Cardiac muscle cell (in vitro differentiated cells and primary cell): Measurements from ENCODE around the gene ZNF134. TPM values are rescaled to one million over a fixed set of nuclear protein-coding genes. Genes with fewer than 3 reads are reported as not detected.

Source experiments
- DNase-seq, 2 donors: peaks; one replicate each; pipeline versions ENCODE4 v3.0.0 to v3.0.0-alpha.2; 2010 to 2017; ENCODE audit warnings: low read depth in 1 of 2, low spot score in 1 of 2
- H3K27ac ChIP-seq: fragments of 200-600 bp; sonication (generic); 2 replicates; pipeline ENCODE4 v1.5.1; 2016
- H3K27me3 ChIP-seq: fragments of 200-600 bp; sonication (generic); 2 replicates; pipeline ENCODE4 v1.6.0; 2016; ENCODE audit warnings: control low read depth
- H3K36me3 ChIP-seq: fragments of 200-600 bp; sonication (generic); 2 replicates; pipeline ENCODE4 v1.5.1; 2016; ENCODE audit warnings: control low read depth
- H3K4me1 ChIP-seq: fragments of 200-600 bp; sonication (generic); 2 replicates; pipeline ENCODE4 v1.8.1; 2017; ENCODE audit warnings: low read depth, mild to moderate bottlenecking, mixed run types
- H3K4me3 ChIP-seq: fragments of 200-600 bp; sonication (generic); 2 replicates; pipeline ENCODE4 v1.5.1; 2016; ENCODE audit warnings: mild to moderate bottlenecking
- H3K9me3 ChIP-seq: fragments of 200-600 bp; sonication (generic); 2 replicates; pipeline ENCODE4 v1.5.1; 2017; ENCODE audit warnings: low read depth, mild to moderate bottlenecking, control low read depth
- polyA plus RNA-seq: library from polyadenylated mRNA; unstranded; fragments of >200 nt; fragmentation: Nextera tagmentation; extraction: Ambion mirVana; gene quantifications from 2 replicates; pipeline ENCODE4 v1.2.1, GENCODE V29; 2016
- total RNA-seq: library from RNA; depleted of rRNA; stranded (reverse); fragments of >200 nt; gene quantifications from 2 replicates; pipeline ENCODE4 v1.2.3, GENCODE V29; 2016
- TF ChIP-seq, protein P1 (sequence below): IDR thresholded peaks from 2 replicates; pipeline ENCODE4 v1.5.1; 2012; ENCODE audit warnings: low read depth, mild to moderate bottlenecking, low read length

ZNF134 gene
- total and polyA plus RNA-seq, 2 experiments from 2014 or later, result 18.6 to 76.0 TPM

DNA sequence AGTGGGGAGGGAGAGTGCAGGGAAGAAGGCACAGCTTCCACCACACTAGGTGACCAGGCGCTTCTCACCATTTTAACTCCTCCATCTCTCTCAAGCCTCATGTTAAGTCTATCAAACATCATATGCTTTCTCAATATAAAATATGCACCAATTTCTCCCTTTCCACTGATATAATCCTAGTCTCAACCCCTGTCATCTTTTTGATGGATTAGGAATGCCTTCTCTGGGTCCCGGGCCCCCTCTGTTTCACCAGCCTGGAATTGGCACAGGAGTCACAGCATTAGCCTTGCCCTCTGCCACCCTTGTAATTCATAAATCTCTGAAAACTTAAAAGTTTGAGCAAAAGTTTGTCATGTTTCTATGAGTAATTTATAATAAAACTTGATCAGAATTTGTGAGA is 54.6 kb downstream of the ZNF134 start, which contains the start of gene ZSCAN4:
Gene ZSCAN4 (plus strand): TSS at position 301 of the 400 bp plus-strand sequence. CDS start 7,211 bp downstream, outside the sequence.
- no peak for DNase-seq
- peaks cover 11% of the 10 kb centered on the region for H3K27me3 ChIP-seq
- TF ChIP-seq, protein P1, sequence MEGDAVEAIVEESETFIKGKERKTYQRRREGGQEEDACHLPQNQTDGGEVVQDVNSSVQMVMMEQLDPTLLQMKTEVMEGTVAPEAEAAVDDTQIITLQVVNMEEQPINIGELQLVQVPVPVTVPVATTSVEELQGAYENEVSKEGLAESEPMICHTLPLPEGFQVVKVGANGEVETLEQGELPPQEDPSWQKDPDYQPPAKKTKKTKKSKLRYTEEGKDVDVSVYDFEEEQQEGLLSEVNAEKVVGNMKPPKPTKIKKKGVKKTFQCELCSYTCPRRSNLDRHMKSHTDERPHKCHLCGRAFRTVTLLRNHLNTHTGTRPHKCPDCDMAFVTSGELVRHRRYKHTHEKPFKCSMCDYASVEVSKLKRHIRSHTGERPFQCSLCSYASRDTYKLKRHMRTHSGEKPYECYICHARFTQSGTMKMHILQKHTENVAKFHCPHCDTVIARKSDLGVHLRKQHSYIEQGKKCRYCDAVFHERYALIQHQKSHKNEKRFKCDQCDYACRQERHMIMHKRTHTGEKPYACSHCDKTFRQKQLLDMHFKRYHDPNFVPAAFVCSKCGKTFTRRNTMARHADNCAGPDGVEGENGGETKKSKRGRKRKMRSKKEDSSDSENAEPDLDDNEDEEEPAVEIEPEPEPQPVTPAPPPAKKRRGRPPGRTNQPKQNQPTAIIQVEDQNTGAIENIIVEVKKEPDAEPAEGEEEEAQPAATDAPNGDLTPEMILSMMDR, result no peak
- H3K4me3 ChIP-seq, result no peak within 1 kb of the TSS
- no peaks in the 10 kb centered on the region for H3K36me3 ChIP-seq
- H3K9me3 ChIP-seq, result no peaks in the 10 kb centered on the region
- no peaks in the 10 kb centered on the region for H3K4me1 ChIP-seq
- H3K27ac ChIP-seq, result no peak within 1 kb of the TSS

DNA sequence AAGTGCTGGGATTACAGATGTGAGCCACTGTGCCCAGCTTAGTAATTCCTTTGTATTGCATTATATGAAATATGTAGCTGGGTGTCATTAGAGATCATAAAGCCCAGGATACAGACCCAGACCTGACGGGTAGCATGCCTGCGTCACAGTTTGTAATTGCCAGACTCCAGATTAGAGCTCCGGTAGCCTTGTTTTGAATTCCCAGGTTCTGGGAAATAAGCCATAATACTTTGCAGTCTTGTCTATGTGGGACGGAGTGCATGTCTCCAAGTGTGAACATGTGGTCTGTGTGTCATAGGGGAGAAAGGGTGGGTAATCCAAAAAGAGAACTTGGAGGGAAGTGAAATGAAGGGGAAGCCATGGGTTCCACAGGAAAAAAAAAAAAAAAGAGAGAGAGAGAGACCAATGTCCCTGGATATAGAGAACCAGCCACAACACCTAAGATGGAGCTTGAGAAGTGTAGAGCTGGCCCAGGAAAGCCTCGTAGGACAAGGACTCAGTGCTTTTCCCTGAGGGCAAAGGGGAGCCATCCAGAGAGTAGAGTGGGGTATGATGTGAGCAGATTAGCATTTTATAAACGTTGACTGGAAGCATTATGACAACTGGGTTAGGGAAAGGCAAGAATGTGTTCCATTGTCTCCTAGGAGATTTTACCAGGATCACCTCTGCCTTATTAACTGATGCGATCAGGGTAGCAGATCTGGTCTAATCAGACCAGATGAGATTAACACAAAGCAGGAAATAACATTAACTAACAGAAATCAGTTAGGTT is 57.3 kb downstream of the ZNF134 start:
- DNase-seq, result no peak
- H3K4me1 ChIP-seq, result no peaks in the 10 kb centered on the region
- no peak overlapping the region for H3K4me3 ChIP-seq
- H3K36me3 ChIP-seq, result no peaks in the 10 kb centered on the region
- H3K9me3 ChIP-seq, result no peaks in the 10 kb centered on the region
- peaks cover 20% of the 10 kb centered on the region for H3K27me3 ChIP-seq
- TF ChIP-seq, protein P1, result no peak
- no peak overlapping the region for H3K27ac ChIP-seq

GRCh38 chr19:57672466-57672865 is 58.4 kb downstream of the ZNF134 start:
- Histone ChIP-seq H3K4me3 (no peak overlapping the region), H3K36me3 (no peaks in the 10 kb centered on the region), H3K27me3 (peaks cover 32% of the 10 kb centered on the region), H3K27ac (no peak overlapping the region), H3K9me3 (no peaks in the 10 kb centered on the region), H3K4me1 (no peaks in the 10 kb centered on the region)
- TF ChIP-seq, protein P1, result no peak
- no peak for DNase-seq

Other genes with a start within 250 kb of the ZNF134 start
- gene ZNF548, start 224.4 kb upstream of the ZNF134 start, total RNA-seq, result 37.9 and 38.2 TPM in 2 replicates
- 11.4 and 15.9 TPM in 2 replicates for gene ZNF548, start 224.4 kb upstream of the ZNF134 start, polyA plus RNA-seq
- gene ZNF17, start 203.1 kb upstream of the ZNF134 start, total RNA-seq, result 5.8 and 13.0 TPM in 2 replicates
- gene ZNF17, start 203.1 kb upstream of the ZNF134 start, polyA plus RNA-seq, result 4.2 and 7.1 TPM in 2 replicates
- gene ZNF749, start 178.9 kb upstream of the ZNF134 start, total RNA-seq, result 11.8 and 13.7 TPM in 2 replicates
- gene ZNF749, start 178.9 kb upstream of the ZNF134 start, polyA plus RNA-seq, result 16.6 and 28.8 TPM in 2 replicates
- gene VN1R1, start 157.1 kb upstream of the ZNF134 start, total RNA-seq, result 1.2 and 2.3 TPM in 2 replicates
- 2.9 and 4.1 TPM in 2 replicates for gene VN1R1, start 157.1 kb upstream of the ZNF134 start, polyA plus RNA-seq
- gene ZNF772, start 136.7 kb upstream of the ZNF134 start, total RNA-seq, result 32.6 and 37.9 TPM in 2 replicates
- gene ZNF772, start 136.7 kb upstream of the ZNF134 start, polyA plus RNA-seq, result 11.3 and 13.6 TPM in 2 replicates
- 14.0 and 36.2 TPM in 2 replicates for gene ZNF419, start 126.5 kb upstream of the ZNF134 start, total RNA-seq
- 11.3 and 15.8 TPM in 2 replicates for gene ZNF419, start 126.5 kb upstream of the ZNF134 start, polyA plus RNA-seq
- 25.4 and 34.2 TPM in 2 replicates for gene ZNF773, start 114.3 kb upstream of the ZNF134 start, total RNA-seq
- 12.4 and 13.3 TPM in 2 replicates for gene ZNF773, start 114.3 kb upstream of the ZNF134 start, polyA plus RNA-seq
- 5.0 and 7.5 TPM in 2 replicates for gene ZNF549, start 86.9 kb upstream of the ZNF134 start, total RNA-seq
- 7.5 and 10.1 TPM in 2 replicates for gene ZNF549, start 86.9 kb upstream of the ZNF134 start, polyA plus RNA-seq
- gene ZNF550, start 54.4 kb upstream of the ZNF134 start, total RNA-seq, result 42.6 and 62.4 TPM in 2 replicates
- gene ZNF550, start 54.4 kb upstream of the ZNF134 start, polyA plus RNA-seq, result 9.8 and 9.9 TPM in 2 replicates
- 6.8 and 7.8 TPM in 2 replicates for gene ZNF416, start 35.3 kb upstream of the ZNF134 start, total RNA-seq
- 6.2 and 7.6 TPM in 2 replicates for gene ZNF416, start 35.3 kb upstream of the ZNF134 start, polyA plus RNA-seq
- 16.0 and 18.2 TPM in 2 replicates for gene ZIK1, start 30.1 kb upstream of the ZNF134 start, total RNA-seq
- 11.7 and 13.9 TPM in 2 replicates for gene ZIK1, start 30.1 kb upstream of the ZNF134 start, polyA plus RNA-seq
- gene ZNF530, start 14.4 kb upstream of the ZNF134 start, total RNA-seq, result 7.1 and 9.3 TPM in 2 replicates
- 6.4 and 6.5 TPM in 2 replicates for gene ZNF530, start 14.4 kb upstream of the ZNF134 start, polyA plus RNA-seq
- 25.4 and 30.0 TPM in 2 replicates for gene ZNF211, start 18.9 kb downstream of the ZNF134 start, total RNA-seq
- 22.6 and 38.5 TPM in 2 replicates for gene ZNF211, start 18.9 kb downstream of the ZNF134 start, polyA plus RNA-seq
- not detected in 2 replicates for gene ZSCAN4, start 54.7 kb downstream of the ZNF134 start, total RNA-seq
- not detected in 2 replicates for gene ZSCAN4, start 54.7 kb downstream of the ZNF134 start, polyA plus RNA-seq
- 9.9 and 11.8 TPM in 2 replicates for gene ZNF551, start 67.7 kb downstream of the ZNF134 start, total RNA-seq
- gene ZNF551, start 67.7 kb downstream of the ZNF134 start, polyA plus RNA-seq, result 4.0 and 4.4 TPM in 2 replicates
- gene ZNF154, start 95.0 kb downstream of the ZNF134 start, total RNA-seq, result 14.0 and 20.1 TPM in 2 replicates
- 11.1 and 16.3 TPM in 2 replicates for gene ZNF154, start 95.0 kb downstream of the ZNF134 start, polyA plus RNA-seq
- gene ZNF671, start 113.4 kb downstream of the ZNF134 start, total RNA-seq, result 14.4 and 24.2 TPM in 2 replicates
- 16.7 and 19.3 TPM in 2 replicates for gene ZNF671, start 113.4 kb downstream of the ZNF134 start, polyA plus RNA-seq
- 16.9 and 20.0 TPM in 2 replicates for gene ZNF776, start 132.6 kb downstream of the ZNF134 start, total RNA-seq
- gene ZNF776, start 132.6 kb downstream of the ZNF134 start, polyA plus RNA-seq, result 20.7 and 26.6 TPM in 2 replicates
- 15.0 and 17.1 TPM in 2 replicates for gene ZNF586, start 155.4 kb downstream of the ZNF134 start, total RNA-seq
- gene ZNF586, start 155.4 kb downstream of the ZNF134 start, polyA plus RNA-seq, result 8.4 and 10.0 TPM in 2 replicates
- 3.8 and 6.6 TPM in 2 replicates for gene ZNF552, start 200.7 kb downstream of the ZNF134 start, total RNA-seq
- gene ZNF552, start 200.7 kb downstream of the ZNF134 start, polyA plus RNA-seq, result 10.5 and 13.4 TPM in 2 replicates
- 8.5 and 12.9 TPM in 2 replicates for gene ZNF587B, start 216.1 kb downstream of the ZNF134 start, total RNA-seq
- 2.8 and 3.1 TPM in 2 replicates for gene ZNF587B, start 216.1 kb downstream of the ZNF134 start, polyA plus RNA-seq
- gene ZNF587, start 235.6 kb downstream of the ZNF134 start, total RNA-seq, result 14.0 and 17.2 TPM in 2 replicates
- gene ZNF587, start 235.6 kb downstream of the ZNF134 start, polyA plus RNA-seq, result 12.6 and 22.6 TPM in 2 replicates